ENCODE data around the gene CNNM4.

DNA sequence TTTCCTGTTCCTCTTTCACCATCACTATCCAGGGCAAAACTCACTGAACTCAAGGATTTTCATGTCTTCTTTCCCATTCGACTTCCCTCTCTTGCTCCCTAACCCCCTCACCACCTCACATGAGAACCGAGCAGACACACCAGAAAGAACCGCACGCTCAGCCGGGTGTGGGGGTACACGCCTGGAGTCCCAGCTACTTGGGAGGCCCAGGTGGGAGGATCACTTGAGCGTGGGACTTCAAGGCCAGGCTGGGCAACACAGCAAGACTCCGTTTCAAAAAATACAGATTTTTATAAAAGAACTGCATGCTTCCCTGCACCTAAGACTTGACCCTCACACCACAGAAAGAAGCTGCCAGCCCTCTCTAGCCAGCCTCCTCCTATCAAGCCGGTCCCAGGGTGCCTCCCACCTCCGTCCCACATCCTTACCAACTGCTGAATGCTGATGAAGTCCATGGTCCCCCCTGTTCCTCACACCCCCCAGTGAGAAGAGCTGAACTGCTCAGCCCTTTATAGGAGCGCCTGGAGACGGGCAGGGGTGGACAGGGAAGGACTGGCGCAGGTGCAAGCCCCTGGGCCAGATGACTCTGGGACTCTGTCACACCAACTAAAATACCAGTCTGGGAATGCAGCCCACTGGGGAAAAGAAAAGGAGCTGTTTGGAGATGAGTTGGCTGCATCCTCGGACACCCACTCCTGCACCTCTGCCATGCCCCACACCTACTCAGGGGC, 83.0 kb downstream of the CNNM4 start, which contains the start of gene ANKRD23:
- TF ChIP-seq, protein P1, sequence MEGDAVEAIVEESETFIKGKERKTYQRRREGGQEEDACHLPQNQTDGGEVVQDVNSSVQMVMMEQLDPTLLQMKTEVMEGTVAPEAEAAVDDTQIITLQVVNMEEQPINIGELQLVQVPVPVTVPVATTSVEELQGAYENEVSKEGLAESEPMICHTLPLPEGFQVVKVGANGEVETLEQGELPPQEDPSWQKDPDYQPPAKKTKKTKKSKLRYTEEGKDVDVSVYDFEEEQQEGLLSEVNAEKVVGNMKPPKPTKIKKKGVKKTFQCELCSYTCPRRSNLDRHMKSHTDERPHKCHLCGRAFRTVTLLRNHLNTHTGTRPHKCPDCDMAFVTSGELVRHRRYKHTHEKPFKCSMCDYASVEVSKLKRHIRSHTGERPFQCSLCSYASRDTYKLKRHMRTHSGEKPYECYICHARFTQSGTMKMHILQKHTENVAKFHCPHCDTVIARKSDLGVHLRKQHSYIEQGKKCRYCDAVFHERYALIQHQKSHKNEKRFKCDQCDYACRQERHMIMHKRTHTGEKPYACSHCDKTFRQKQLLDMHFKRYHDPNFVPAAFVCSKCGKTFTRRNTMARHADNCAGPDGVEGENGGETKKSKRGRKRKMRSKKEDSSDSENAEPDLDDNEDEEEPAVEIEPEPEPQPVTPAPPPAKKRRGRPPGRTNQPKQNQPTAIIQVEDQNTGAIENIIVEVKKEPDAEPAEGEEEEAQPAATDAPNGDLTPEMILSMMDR (conservative IDR thresholded peaks at IDR 0.05): no peak
- no peak for TF ChIP-seq ZFX (IDR thresholded peaks at IDR 0.05)
